ENCODE results near the gene COA4. TPM values are rescaled to one million over a fixed set of nuclear protein-coding genes. Genes with fewer than 3 reads are reported as not detected.

Gene COA4
- total RNA-seq, 4 donors from 2014 or later: 43.9 to 88.5 (median 64.9) TPM

- H3K27me3 ChIP-seq: no peaks in the 10 kb centered on the region
- H3K9me3 ChIP-seq: no peaks in the 10 kb centered on the region
- WGBS, 2 donors: 54 to 63% methylated on average over 1 of the region's 1 CpG
- no peak for TF ChIP-seq CTCF (IDR thresholded peaks at IDR 0.05)
- no peak for TF ChIP-seq POLR2A (IDR thresholded peaks at IDR 0.05)
- peaks cover 0 to 55% (median 18%) of the 10 kb centered on the region in 3 donors for H3K36me3 ChIP-seq
- H3K27ac ChIP-seq: peak overlapping the region in 1 of 4 donors; percentile 27
- H3K4me3 ChIP-seq: no peak overlapping the region
- peaks cover 0 to 29% (median 9%) of the 10 kb centered on the region in 3 donors for H3K4me1 ChIP-seq
- intact Hi-C loops (cut with DNase I): no loop called here
- no peak for DNase-seq
These were observed 7.2 kb downstream of the COA4 start for GRCh38 chr11:73869332-73869949.

GRCh38 chr11:73866586-73866996, 10.1 kb downstream of the COA4 start:
- WGBS, 2 donors: 24 to 51% methylated on average over 2 of the region's 2 CpGs
- DNase-seq: no peak
- no peaks in the 10 kb centered on the region for H3K27me3 ChIP-seq
- H3K27ac ChIP-seq: peak overlapping the region; percentile 17 to 76 (median 62)
- no peak overlapping the region for H3K4me3 ChIP-seq
- intact Hi-C loops (cut with DNase I): no loop called here
- no peak for TF ChIP-seq POLR2A (IDR thresholded peaks at IDR 0.05)
- no peak for TF ChIP-seq CTCF (IDR thresholded peaks at IDR 0.05)
- peaks cover 0 to 55% (median under 1%) of the 10 kb centered on the region in 3 donors for H3K36me3 ChIP-seq
- peaks cover 0 to 26% (median 9%) of the 10 kb centered on the region in 3 donors for H3K4me1 ChIP-seq
- H3K9me3 ChIP-seq: no peaks in the 10 kb centered on the region

GRCh38 chr11:73866095-73866579, 10.5 kb downstream of the COA4 start:
- WGBS, 2 donors: 26 to 70% methylated on average over 5 of the region's 5 CpGs
- intact Hi-C loops (cut with DNase I): no loop called here
- H3K36me3 ChIP-seq: peaks cover 0 to 55% (median 0%) of the 10 kb centered on the region in 3 donors
- DNase-seq: no peak
- peak overlapping the region; percentile 17 to 76 (median 56) for H3K27ac ChIP-seq
- no peaks in the 10 kb centered on the region for H3K27me3 ChIP-seq
- peaks cover 0 to 26% (median 9%) of the 10 kb centered on the region in 3 donors for H3K4me1 ChIP-seq
- no peak overlapping the region for H3K4me3 ChIP-seq
- no peaks in the 10 kb centered on the region for H3K9me3 ChIP-seq
- TF ChIP-seq CTCF (IDR thresholded peaks at IDR 0.05): no peak
- no peak for TF ChIP-seq POLR2A (IDR thresholded peaks at IDR 0.05)

GRCh38 chr11:73862986-73863385, 13.7 kb downstream of the COA4 start:
- Histone ChIP-seq H3K4me1 (peaks cover 0 to 16% (median 9%) of the 10 kb centered on the region in 3 donors), H3K4me3 (no peak overlapping the region), H3K27me3 (no peaks in the 10 kb centered on the region), H3K9me3 (no peaks in the 10 kb centered on the region), H3K27ac (no peak overlapping the region), H3K36me3 (peaks cover 0 to 65% (median 0%) of the 10 kb centered on the region in 3 donors)
- no peak for DNase-seq
- WGBS, 2 donors: 45 to 74% methylated on average over 2 to 3 of the region's 4 CpGs
- no peak for TF ChIP-seq CTCF (IDR thresholded peaks at IDR 0.05)
- no peak for TF ChIP-seq POLR2A (IDR thresholded peaks at IDR 0.05)
- intact Hi-C loops (cut with DNase I): no loop called here

- peaks cover 0 to 68% (median 0%) of the 10 kb centered on the region in 3 donors for H3K36me3 ChIP-seq
- no peaks in the 10 kb centered on the region for H3K4me1 ChIP-seq
- H3K9me3 ChIP-seq: no peaks in the 10 kb centered on the region
- intact Hi-C loops (cut with DNase I): no loop called here
- 79 to 82% methylated on average over 2 of the region's 2 CpGs for WGBS, 2 donors
- TF ChIP-seq POLR2A (IDR thresholded peaks at IDR 0.05) (no peak), CTCF (IDR thresholded peaks at IDR 0.05) (no peak)
- no peak overlapping the region for H3K27ac ChIP-seq
- H3K27me3 ChIP-seq: no peaks in the 10 kb centered on the region
- no peak overlapping the region for H3K4me3 ChIP-seq
- DNase-seq: no peak
These were observed 16.4 kb downstream of the COA4 start for GRCh38 chr11:73860202-73860601.
